ENCODE measurements around the gene SF3B3. TPM values are rescaled to one million over a fixed set of nuclear protein-coding genes. Genes with fewer than 3 reads are reported as not detected.
"Not testable (repeated sequence)": the region's sequence is repeated elsewhere in the genome, so short reads cannot be mapped to it uniquely, and the experiment has no call there.

The SF3B3 gene
- total RNA-seq, 1 experiment from 2014 or later: 187 TPM

DNA sequence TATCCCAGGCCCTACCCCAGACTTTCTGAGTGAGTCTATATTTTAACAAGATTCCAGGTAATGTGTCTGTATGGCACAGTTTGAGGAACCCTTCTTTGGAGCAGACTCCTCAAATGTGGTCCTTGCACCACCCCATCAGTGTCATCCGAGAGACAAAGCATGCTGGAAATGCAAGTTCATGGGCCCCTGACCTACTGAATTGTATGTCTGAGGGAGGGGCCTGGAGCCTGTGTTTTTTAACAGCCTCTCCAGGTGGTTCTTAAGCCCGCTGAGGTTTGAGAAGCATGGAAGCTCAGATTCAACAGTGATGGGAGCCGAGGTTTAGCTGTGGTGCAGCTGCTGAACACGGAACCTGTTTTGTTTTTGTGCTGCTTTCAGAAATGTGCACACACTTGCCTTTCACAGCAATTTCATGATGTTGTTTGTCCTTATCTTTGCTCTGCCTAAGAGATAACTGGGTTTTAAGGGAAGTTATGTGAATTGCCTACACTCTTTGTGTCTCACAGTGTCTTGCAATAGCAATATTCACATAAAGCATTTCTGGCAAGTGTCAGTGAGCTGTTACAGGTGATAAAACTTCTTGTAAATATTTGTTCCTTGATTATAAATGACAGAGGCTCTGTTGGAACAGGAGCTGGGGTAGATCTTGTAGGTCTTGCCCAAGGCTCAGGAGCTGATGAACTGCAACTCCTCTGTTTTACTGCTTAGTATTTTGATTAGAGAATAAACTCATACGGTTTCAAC lies 90.8 kb downstream of the SF3B3 start:
- Histone ChIP-seq H3K4me1 (ENCODE audit: low read length) (no peaks in the 10 kb centered on the region), H3K27me3 (ENCODE audit: low read length) (no peaks in the 10 kb centered on the region), H3K9ac (ENCODE audit: low read length) (no peak overlapping the region), H3K79me2 (ENCODE audit: low read length) (no peaks in the 10 kb centered on the region), H3K36me3 (ENCODE audit: insufficient read depth, low read length) (no peaks in the 10 kb centered on the region), H4K20me1 (ENCODE audit: insufficient read depth, low read depth, low read length) (no peaks in the 10 kb centered on the region), H3K27ac (ENCODE audit: low read length) (no peak overlapping the region), H3K4me3 (ENCODE audit: low read length) (no peak overlapping the region), H3K9me3 (ENCODE audit: low read length) (no peaks in the 10 kb centered on the region), H3K4me2 (ENCODE audit: low read depth, low read length, poor library complexity, severe bottlenecking) (no peak overlapping the region), H3K9me2 (replicated peaks; ENCODE audit: insufficient read depth, low read length) (no peaks in the 10 kb centered on the region), H2AFZ (ENCODE audit: low read length) (no peak overlapping the region)
- DNase-seq: no peak

DNA sequence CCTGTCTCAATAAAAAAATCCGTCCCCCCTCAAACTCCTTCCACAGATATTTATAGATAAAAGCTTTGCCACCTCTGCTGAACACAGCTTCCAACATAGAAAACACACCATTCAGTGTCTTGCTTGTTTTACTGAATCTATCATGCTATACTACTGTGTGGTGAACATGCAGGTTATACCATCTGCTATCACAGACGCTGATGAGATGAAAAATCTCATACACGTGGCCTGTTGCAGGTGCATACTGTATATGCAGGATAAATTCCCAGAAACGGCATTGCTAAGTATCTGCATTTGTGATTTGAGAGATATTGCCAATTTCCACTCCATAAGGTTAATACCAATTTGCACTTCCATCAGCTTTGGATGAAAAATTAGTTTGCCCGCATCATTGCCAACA lies 92.3 kb downstream of the SF3B3 start:
- Histone ChIP-seq H2AFZ (ENCODE audit: low read length) (no peak overlapping the region), H4K20me1 (ENCODE audit: insufficient read depth, low read depth, low read length) (no peaks in the 10 kb centered on the region), H3K9me3 (ENCODE audit: low read length) (no peaks in the 10 kb centered on the region), H3K79me2 (ENCODE audit: low read length) (no peaks in the 10 kb centered on the region), H3K36me3 (ENCODE audit: insufficient read depth, low read length) (no peaks in the 10 kb centered on the region), H3K4me1 (ENCODE audit: low read length) (no peaks in the 10 kb centered on the region), H3K9ac (ENCODE audit: low read length) (no peak overlapping the region), H3K27ac (ENCODE audit: low read length) (no peak overlapping the region), H3K27me3 (ENCODE audit: low read length) (no peaks in the 10 kb centered on the region), H3K4me3 (ENCODE audit: low read length) (no peak overlapping the region), H3K9me2 (replicated peaks; ENCODE audit: insufficient read depth, low read length) (no peaks in the 10 kb centered on the region), H3K4me2 (ENCODE audit: low read depth, low read length, poor library complexity, severe bottlenecking) (no peak overlapping the region)
- DNase-seq: no peak

DNA sequence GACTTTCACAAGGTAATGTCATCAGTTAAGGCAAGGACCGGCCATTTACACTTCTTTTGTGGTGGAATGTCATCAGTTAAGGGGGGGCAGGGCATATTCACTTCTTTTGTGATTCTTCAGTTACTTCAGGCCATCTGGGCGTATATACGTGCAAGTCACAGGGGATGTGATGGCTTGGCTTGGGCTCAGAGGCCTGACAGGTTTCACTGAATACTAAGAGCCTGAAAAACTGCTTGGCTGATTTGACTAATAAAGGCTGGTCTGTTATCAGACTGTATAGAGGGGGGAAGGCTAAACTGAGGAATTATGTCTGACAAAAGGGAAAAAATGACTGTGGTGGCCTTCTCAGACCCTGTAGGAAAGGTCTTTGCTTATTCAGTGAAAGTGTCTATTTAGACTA lies 98.2 kb downstream of the SF3B3 start:
- H3K79me2 ChIP-seq (ENCODE audit: low read length); H3K4me2 ChIP-seq (ENCODE audit: low read depth, low read length, poor library complexity, severe bottlenecking): not testable (repeated sequence)

More for the DNA sequence above, 98.2 kb downstream of the SF3B3 start:
- H3K4me1 ChIP-seq (ENCODE audit: low read length); H3K4me3 ChIP-seq (ENCODE audit: low read length); H3K36me3 ChIP-seq (ENCODE audit: insufficient read depth, low read length); H3K9ac ChIP-seq (ENCODE audit: low read length); H4K20me1 ChIP-seq (ENCODE audit: insufficient read depth, low read depth, low read length); DNase-seq; H3K9me3 ChIP-seq (ENCODE audit: low read length); H3K27me3 ChIP-seq (ENCODE audit: low read length); H2AFZ ChIP-seq (ENCODE audit: low read length); H3K27ac ChIP-seq (ENCODE audit: low read length); H3K9me2 ChIP-seq (replicated peaks; ENCODE audit: insufficient read depth, low read length): not testable (repeated sequence)

Small RNA genes lying within 50 kb of the gene (small RNA-seq; reads per million reads assigned to genes)
- gene SNORD111 (168 reads per million, percentile 99 among the genes with 10 or more reads in this experiment), gene SNORD111B (73.2 reads per million, percentile 99 among the genes with 10 or more reads in this experiment)

Other genes with a start within 250 kb of the SF3B3 start
- 118 and 230 TPM in 2 replicates for gene AARS1, start 234.3 kb upstream of the SF3B3 start, total RNA-seq (2014; rRNA removed; shearing (Covaris generic); ENCODE audit: low replicate concordance)
- gene DDX19B, start 224.6 kb upstream of the SF3B3 start, total RNA-seq (2014; rRNA removed; shearing (Covaris generic); ENCODE audit: low replicate concordance): 63.7 and 73.9 TPM in 2 replicates
- gene DDX19A, start 176.9 kb upstream of the SF3B3 start, total RNA-seq (2014; rRNA removed; shearing (Covaris generic); ENCODE audit: low replicate concordance): 20.5 and 29.2 TPM in 2 replicates
- gene ST3GAL2, start 84.7 kb upstream of the SF3B3 start, total RNA-seq (2014; rRNA removed; shearing (Covaris generic); ENCODE audit: low replicate concordance): 48.1 and 62.4 TPM in 2 replicates
- gene FCSK, start 69.2 kb upstream of the SF3B3 start, total RNA-seq (2014; rRNA removed; shearing (Covaris generic); ENCODE audit: low replicate concordance): 6.4 and 17.4 TPM in 2 replicates
- 24.7 and 47.0 TPM in 2 replicates for gene COG4, start 262 bp upstream of the SF3B3 start, total RNA-seq (2014; rRNA removed; shearing (Covaris generic); ENCODE audit: low replicate concordance)
- not detected in 2 replicates for gene IL34, start 122.7 kb downstream of the SF3B3 start, total RNA-seq (2014; rRNA removed; shearing (Covaris generic); ENCODE audit: low replicate concordance)
- 0.15 and 0.47 TPM in 2 replicates for gene MTSS2, start 162.2 kb downstream of the SF3B3 start, total RNA-seq (2014; rRNA removed; shearing (Covaris generic); ENCODE audit: low replicate concordance)